ENCODE results near the gene TFEB. TPM values are rescaled to one million over a fixed set of nuclear protein-coding genes. Genes with fewer than 3 reads are reported as not detected.

The TFEB gene
- polyA plus RNA-seq, 1 donor (not counting 4 experiments of a cell fraction or from before 2014, with no cell fraction given): 4.3 TPM

GRCh38 chr6:41652866-41653652 is 82.3 kb downstream of the TFEB start:
- Histone ChIP-seq H3K27me3 (ENCODE audit: control insufficient read depth, extremely low read depth, insufficient read depth, low read length) (peaks cover 10% of the 10 kb centered on the region), H3K9me1 (ENCODE audit: control insufficient read depth, extremely low read depth, insufficient read depth, low read length) (no peaks in the 10 kb centered on the region), H3K36me3 (ENCODE audit: control insufficient read depth in 2 of 2, extremely low read depth in 1 of 2, insufficient read depth in 2 of 2, low read length in 2 of 2) (peaks cover 31 to 32% of the 10 kb centered on the region in 2 experiments), H3K4me3 (ENCODE audit: control insufficient read depth in 2 of 3, extremely low read depth in 1 of 3, insufficient read depth in 2 of 3, low read depth in 1 of 3, low read length in 3 of 3) (no peak overlapping the region), H3K27ac (ENCODE audit: control insufficient read depth, insufficient read depth, low read length) (no peak overlapping the region), H3K79me2 (ENCODE audit: control insufficient read depth, insufficient read depth, low read length) (no peaks in the 10 kb centered on the region), H2AFZ (ENCODE audit: control insufficient read depth, low read length) (no peak overlapping the region), H4K20me1 (ENCODE audit: control insufficient read depth, extremely low read depth, insufficient read depth, low read length) (peaks cover 3% of the 10 kb centered on the region), H3K4me1 (ENCODE audit: control insufficient read depth, extremely low read depth, insufficient read depth, low read length) (no peaks in the 10 kb centered on the region), H3K4me2 (ENCODE audit: control insufficient read depth, extremely low read depth, insufficient read depth, low read depth, low read length) (no peak overlapping the region), H3K9ac (ENCODE audit: control insufficient read depth, extremely low read depth, insufficient read depth, low read length) (no peak overlapping the region), H3K9me3 (ENCODE audit: control insufficient read depth, low read depth, low read length) (no peaks in the 10 kb centered on the region)
- DNase-seq (ENCODE audit: low read depth, low spot score) (no peak), FAIRE-seq (no peak)
- dilution Hi-C loops (cut with MboI; ENCODE audit: extremely low pct_ligation_motif_present, low sequenced_read_pairs): no loop called here
- TF ChIP-seq CTCF (optimal IDR thresholded peaks at IDR 0.05 in 1 of 3, IDR thresholded peaks at IDR 0.05 in 1 of 3, conservative IDR thresholded peaks at IDR 0.05 in 1 of 3; ENCODE audit: extremely low read depth in 1 of 3, insufficient read depth in 2 of 3, low read length in 3 of 3) (no peak), EZH2 (IDR thresholded peaks at IDR 0.05; ENCODE audit: low read length) (no peak)

GRCh38 chr6:41651962-41652657 is 83.3 kb downstream of the TFEB start:
- no peak for FAIRE-seq
- no peaks in the 10 kb centered on the region for H3K4me1 ChIP-seq (ENCODE audit: control insufficient read depth, extremely low read depth, insufficient read depth, low read length)
- dilution Hi-C loops (cut with MboI; ENCODE audit: extremely low pct_ligation_motif_present, low sequenced_read_pairs): no loop called here

More at GRCh38 chr6:41651962-41652657, 83.3 kb downstream of the TFEB start:
- no peak overlapping the region for H3K27ac ChIP-seq (ENCODE audit: control insufficient read depth, insufficient read depth, low read length)
- no peak for DNase-seq (ENCODE audit: low read depth, low spot score)
- H3K9ac ChIP-seq (ENCODE audit: control insufficient read depth, extremely low read depth, insufficient read depth, low read length): no peak overlapping the region
- no peak overlapping the region for H2AFZ ChIP-seq (ENCODE audit: control insufficient read depth, low read length)
- H3K79me2 ChIP-seq (ENCODE audit: control insufficient read depth, insufficient read depth, low read length): peaks cover under 1% of the 10 kb centered on the region
- peaks cover 2% of the 10 kb centered on the region for H3K27me3 ChIP-seq (ENCODE audit: control insufficient read depth, extremely low read depth, insufficient read depth, low read length)
- TF ChIP-seq CTCF (optimal IDR thresholded peaks at IDR 0.05 in 1 of 3, IDR thresholded peaks at IDR 0.05 in 1 of 3, conservative IDR thresholded peaks at IDR 0.05 in 1 of 3; ENCODE audit: extremely low read depth in 1 of 3, insufficient read depth in 2 of 3, low read length in 3 of 3) (no peak), EZH2 (IDR thresholded peaks at IDR 0.05; ENCODE audit: low read length) (no peak)
- H3K9me3 ChIP-seq (ENCODE audit: control insufficient read depth, low read depth, low read length): no peaks in the 10 kb centered on the region
- no peaks in the 10 kb centered on the region for H3K9me1 ChIP-seq (ENCODE audit: control insufficient read depth, extremely low read depth, insufficient read depth, low read length)
- H4K20me1 ChIP-seq (ENCODE audit: control insufficient read depth, extremely low read depth, insufficient read depth, low read length): peaks cover 3% of the 10 kb centered on the region
- no peak overlapping the region for H3K4me3 ChIP-seq (ENCODE audit: control insufficient read depth in 2 of 3, extremely low read depth in 1 of 3, insufficient read depth in 2 of 3, low read depth in 1 of 3, low read length in 3 of 3)
- H3K4me2 ChIP-seq (ENCODE audit: control insufficient read depth, extremely low read depth, insufficient read depth, low read depth, low read length): no peak overlapping the region
- H3K36me3 ChIP-seq (ENCODE audit: control insufficient read depth in 2 of 2, extremely low read depth in 1 of 2, insufficient read depth in 2 of 2, low read length in 2 of 2): peaks cover 34 to 36% of the 10 kb centered on the region in 2 experiments
